HG03064 (cell line): ENCODE measurements around the gene TP53INP2.
"Not testable (repeated sequence)": the region's sequence is repeated elsewhere in the genome, so short reads cannot be mapped to it uniquely, and the experiment has no call there.

Source experiments
- ATAC-seq: cut with Tn5 transposase; IDR thresholded peaks from one replicate; pipeline ENCODE4 v1.9.1; 2021; ENCODE audit warnings: low read depth; ENCODE audit not compliant: unreplicated experiment

TP53INP2 gene

GRCh38 chr20:34705397-34706301 lies 1.5 kb downstream of the TP53INP2 start:
- no peak for ATAC-seq

GRCh38 chr20:34706302-34706875 lies 2.2 kb downstream of the TP53INP2 start:
- ATAC-seq, result no peak

GRCh38 chr20:34706912-34707784 lies 3.0 kb downstream of the TP53INP2 start:
- no peak for ATAC-seq

- ATAC-seq, result no peak
Observed at GRCh38 chr20:34708621-34709043, 4.5 kb downstream of the TP53INP2 start.

GRCh38 chr20:34709044-34709830 lies 5.1 kb downstream of the TP53INP2 start:
- no peak for ATAC-seq

GRCh38 chr20:34709831-34710567 lies 5.9 kb downstream of the TP53INP2 start:
- no peak for ATAC-seq

- ATAC-seq, result no peak
Observed at GRCh38 chr20:34710568-34710839, 6.4 kb downstream of the TP53INP2 start.

GRCh38 chr20:34710861-34711574 lies 6.9 kb downstream of the TP53INP2 start:
- no peak for ATAC-seq

- no peak for ATAC-seq
Observed at GRCh38 chr20:34711813-34712430, 7.8 kb downstream of the TP53INP2 start.

- ATAC-seq, result no peak
Observed at GRCh38 chr20:34712525-34713192, 8.5 kb downstream of the TP53INP2 start.

GRCh38 chr20:34713194-34713943 lies 9.2 kb downstream of the TP53INP2 start:
- ATAC-seq, result no peak

GRCh38 chr20:34713944-34714515 lies 9.9 kb downstream of the TP53INP2 start:
- not testable (repeated sequence) for ATAC-seq

- no peak for ATAC-seq
Observed at GRCh38 chr20:34715384-34715783, 11.2 kb downstream of the TP53INP2 start.

GRCh38 chr20:34716921-34717229 lies 12.7 kb downstream of the TP53INP2 start:
- no peak for ATAC-seq

GRCh38 chr20:34717230-34718095 lies 13.3 kb downstream of the TP53INP2 start:
- ATAC-seq, result no peak

- peak; percentile 53 for ATAC-seq
Observed at GRCh38 chr20:34719242-34720017, 15.3 kb downstream of the TP53INP2 start.
